HPDE6-E6E7 (cell line): ENCODE measurements around the gene TAS2R19.

ENCODE experiments used
- DNase-seq: peaks from one replicate; pipeline ENCODE4 v3.0.0; 2011; ENCODE audit warnings: missing footprints; ENCODE audit errors: extremely low spot score

Gene TAS2R19

DNA sequence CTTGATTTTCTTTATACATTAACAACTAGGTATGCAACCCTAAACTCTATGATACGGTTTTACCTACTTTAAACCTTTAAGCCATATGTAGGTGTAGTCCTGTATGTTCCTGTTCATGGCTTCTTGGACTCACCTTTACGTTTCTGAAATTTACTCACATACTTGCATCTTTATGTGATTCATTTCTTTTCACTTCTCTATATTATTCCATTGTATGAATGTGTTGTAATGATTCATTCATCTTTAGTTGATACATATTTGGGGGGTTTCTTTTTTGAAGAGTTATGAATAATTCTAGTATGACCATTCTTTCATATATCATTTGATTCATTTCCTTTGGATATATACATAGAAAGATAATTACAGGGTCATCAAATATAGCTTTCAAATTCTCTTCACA is 33.3 kb downstream of the TAS2R19 start:
- DNase-seq: no peak

DNA sequence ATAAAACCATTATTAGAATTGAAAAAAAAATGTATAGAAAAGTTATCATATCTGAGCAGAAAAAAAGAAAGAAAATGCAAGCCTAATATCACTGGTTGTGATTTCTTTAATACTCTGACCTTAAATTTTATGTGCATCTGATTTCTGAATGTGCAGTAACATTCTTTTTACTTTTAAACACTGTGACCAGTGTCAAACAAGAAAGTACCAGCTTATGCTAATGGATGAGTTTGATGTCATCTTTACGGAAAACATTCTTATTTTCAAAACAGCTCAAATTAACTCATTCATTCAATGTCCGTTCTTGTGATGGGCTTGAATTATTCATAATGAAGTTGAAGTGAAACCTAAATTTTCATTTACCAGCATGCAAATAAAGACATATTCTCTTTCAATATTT is 35.6 kb downstream of the TAS2R19 start, which contains the start of gene TAS2R50:
TAS2R50 (minus strand) TSS at position 101 of the 400 bp plus-strand sequence; CDS start at position 49, 52 bp downstream.
- no peak for DNase-seq

DNA sequence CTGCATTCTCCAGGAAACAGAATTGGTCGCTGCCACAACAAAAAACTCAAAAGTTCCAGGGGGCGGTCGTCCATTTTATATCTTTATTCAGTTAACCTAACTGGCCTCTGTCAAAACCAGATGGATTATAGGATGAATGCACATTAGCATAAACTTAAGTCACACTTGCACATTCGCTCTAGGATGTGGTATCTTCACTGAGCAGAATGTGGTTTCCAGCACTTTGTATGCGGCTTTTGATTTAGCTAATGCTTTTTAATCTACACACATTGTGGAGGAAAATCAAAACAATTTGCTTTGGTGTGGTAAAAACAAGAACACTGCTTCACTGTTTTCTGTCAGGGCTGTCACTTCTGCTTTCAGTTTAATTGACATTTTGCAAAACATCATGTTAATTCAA is 40.2 kb downstream of the TAS2R19 start:
- DNase-seq: no peak

DNA sequence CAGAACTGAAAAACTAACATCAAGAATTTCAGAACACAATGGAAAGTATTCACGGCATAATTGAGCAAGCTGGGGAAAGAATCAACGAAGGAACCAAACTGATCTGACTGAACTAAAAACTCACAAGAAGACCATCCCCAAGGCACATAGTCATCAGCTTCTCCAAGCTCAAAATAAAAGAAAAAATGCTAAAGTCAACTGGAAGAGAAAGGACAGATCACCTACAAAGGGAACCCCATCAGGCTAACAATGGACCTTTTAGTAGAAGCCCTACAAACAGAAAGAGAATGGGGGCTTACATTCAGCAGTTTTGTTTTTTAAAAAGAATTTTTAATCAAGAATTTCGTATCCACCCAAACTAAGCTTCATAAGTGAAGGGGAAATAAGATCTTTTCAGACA is 47.5 kb downstream of the TAS2R19 start:
- DNase-seq: no peak
